ENCODE measurements around the gene UHRF1. TPM values are rescaled to one million over a fixed set of nuclear protein-coding genes. Genes with fewer than 3 reads are reported as not detected.
"Not testable (repeated sequence)": the region's sequence is repeated elsewhere in the genome, so short reads cannot be mapped to it uniquely, and the experiment has no call there.

The UHRF1 gene
- total RNA-seq, 1 experiment from 2014 or later: 5.3 TPM

DNA sequence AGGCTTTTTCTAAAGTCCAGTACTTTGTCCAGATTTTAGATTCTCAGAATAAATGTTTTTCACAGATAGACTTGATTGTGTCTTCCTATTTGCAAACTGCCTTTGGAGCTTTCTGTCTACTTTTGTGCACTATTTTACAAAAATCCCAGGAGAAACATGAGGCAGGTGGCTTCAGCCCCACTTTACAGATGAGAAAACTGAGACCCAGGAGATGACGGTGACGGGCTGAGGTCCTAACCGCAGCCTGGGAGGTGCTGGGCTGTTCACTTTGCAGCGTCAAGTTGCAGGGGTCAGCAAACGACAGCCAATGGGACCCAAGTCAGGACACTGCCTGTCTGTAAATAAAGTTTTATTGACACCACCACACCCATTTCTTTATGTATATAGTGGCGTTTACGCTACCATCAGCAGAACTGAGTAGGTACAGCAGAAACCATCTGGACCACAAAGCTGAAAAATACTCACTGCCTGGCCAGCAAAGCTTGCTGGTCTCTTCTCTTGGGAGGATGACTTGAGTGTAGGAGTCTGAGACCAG lies 52.9 kb downstream of the UHRF1 start:
- DNase-seq (ENCODE audit: low read depth, low spot score): no peak
- in situ Hi-C loops (cut with HindIII; ENCODE audit: low pct_unique_long_range_greater_than_20kb, low sequenced_read_pairs): no loop called here

DNA sequence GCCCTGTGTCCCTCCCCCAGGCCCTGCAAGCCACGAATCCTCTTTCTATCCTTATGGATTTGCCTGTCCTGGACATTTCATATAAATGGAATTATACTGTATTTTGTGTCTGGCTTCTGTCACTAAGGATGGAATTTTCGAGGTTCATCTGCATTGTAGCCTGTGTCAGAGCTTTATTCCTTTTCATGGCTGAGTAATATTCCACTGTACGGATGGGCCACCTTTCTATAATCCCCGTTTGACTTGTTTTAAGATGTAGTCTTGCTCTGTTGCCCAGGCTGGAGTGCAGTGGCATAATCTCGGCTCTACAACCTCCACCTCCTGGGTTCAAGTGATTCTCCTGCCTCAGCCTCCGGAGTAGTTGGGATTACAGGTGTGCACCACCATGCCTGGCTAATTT lies 55.8 kb downstream of the UHRF1 start:
- no peak for DNase-seq (ENCODE audit: low read depth, low spot score)
- in situ Hi-C loops (cut with HindIII; ENCODE audit: low pct_unique_long_range_greater_than_20kb, low sequenced_read_pairs): no loop called here

DNA sequence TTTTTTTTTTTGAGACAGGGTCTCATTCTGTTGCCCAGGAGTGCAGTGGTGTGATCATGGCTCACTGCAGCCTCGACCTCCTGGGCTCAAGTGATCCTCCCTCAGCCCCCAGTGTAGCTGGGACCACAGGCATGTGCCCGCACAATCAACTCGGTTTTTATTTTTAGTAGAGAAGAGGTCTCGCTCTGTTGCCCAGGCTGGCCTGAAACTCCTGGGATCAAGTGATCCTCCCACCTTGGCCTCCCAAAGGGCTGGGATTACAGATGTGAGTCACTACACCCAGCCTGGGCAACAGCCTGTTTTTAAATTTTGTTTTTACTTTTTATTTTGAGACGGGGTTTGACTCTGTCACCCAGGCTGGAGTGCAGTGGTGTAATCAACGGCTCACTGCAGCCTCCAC lies 57.3 kb downstream of the UHRF1 start:
- in situ Hi-C loops (cut with HindIII; ENCODE audit: low pct_unique_long_range_greater_than_20kb, low sequenced_read_pairs): no loop called here
- peak; percentile 34 for DNase-seq (ENCODE audit: low read depth, low spot score)

GRCh38 chr19:4967738-4968461 lies 58.6 kb downstream of the UHRF1 start:
- in situ Hi-C loops (cut with HindIII; ENCODE audit: low pct_unique_long_range_greater_than_20kb, low sequenced_read_pairs): no loop called here
- peak; percentile 19 for DNase-seq (ENCODE audit: low read depth, low spot score)

DNA sequence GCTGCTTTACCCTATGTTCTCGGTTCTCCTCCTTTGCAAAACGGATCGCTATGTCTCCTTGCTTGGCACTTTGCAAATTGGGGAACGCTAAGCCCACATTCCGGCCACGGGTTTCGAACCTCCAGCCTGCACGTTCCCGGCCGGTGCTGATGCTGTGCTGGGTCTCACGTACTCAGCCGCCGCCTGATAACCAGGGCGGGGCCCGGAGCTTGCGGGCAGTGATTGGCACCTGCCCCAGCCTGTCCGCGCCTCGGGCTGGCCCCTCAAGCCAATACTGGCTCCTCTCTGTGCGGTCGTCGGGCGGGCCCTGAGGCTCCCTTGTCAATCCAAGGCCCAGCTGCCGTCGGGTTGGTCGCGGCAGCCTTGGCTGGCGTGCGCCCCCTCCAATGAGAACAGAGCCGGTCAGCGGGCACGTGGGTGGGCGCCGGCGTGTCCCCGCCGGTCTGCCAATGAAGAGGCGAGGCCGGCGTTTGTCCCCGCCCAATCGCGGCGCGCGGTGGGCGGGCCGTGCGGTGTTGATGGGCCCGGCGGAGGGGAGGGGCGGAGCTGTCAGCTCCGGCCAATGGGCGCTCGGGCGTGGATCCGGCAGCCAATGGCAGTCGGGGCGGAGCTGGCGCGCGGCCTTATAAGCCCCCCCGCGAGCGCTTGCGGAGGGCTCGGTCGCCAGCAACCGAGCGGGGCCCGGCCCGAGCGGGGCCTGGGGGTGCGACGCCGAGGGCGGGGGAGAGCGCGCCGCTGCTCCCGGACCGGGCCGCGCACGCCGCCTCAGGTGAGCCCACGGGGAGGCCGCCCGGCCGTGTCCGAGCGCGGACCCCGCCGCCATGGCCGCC lies 59.4 kb downstream of the UHRF1 start, which contains the start of gene KDM4B:
KDM4B (plus strand) TSS at position 652 of the 830 bp plus-strand sequence. CDS start 63,778 bp downstream, outside the sequence.
- DNase-seq (ENCODE audit: low read depth, low spot score): peak; percentile 97
- in situ Hi-C loops (cut with HindIII; ENCODE audit: low pct_unique_long_range_greater_than_20kb, low sequenced_read_pairs): no loop called here

DNA sequence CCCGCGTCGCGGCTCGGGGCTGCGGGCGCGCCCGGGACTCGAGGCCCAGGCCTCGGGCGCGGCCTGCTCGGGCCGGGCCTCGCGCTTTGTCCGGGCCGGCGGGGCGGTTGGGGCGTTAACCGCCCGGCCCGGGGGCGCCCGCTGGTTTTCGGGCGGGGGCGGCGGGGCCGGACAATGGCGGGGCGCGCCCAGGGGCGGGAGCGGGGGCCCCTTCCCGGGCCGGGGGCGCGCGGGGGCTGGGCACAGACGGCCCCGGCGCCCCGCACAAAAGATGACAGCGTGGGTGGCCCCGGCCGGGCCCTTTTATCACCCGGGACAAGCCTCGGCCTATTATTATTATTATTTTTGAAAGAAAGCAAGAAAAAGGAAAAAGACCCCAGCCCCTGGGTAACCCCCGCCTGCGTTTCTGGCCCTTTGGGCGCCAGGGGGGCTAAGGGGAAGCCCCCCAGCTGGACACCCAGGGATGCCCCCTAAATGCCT lies 60.0 kb downstream of the UHRF1 start:
- no peak for DNase-seq (ENCODE audit: low read depth, low spot score)
- in situ Hi-C loops (cut with HindIII; ENCODE audit: low pct_unique_long_range_greater_than_20kb, low sequenced_read_pairs): no loop called here

- in situ Hi-C loops (cut with HindIII; ENCODE audit: low pct_unique_long_range_greater_than_20kb, low sequenced_read_pairs): no loop called here
Observed at GRCh38 chr19:4969772-4970531, 60.7 kb downstream of the UHRF1 start.

GRCh38 chr19:4970558-4971423 lies 61.5 kb downstream of the UHRF1 start:
- no peak for DNase-seq (ENCODE audit: low read depth, low spot score)
- in situ Hi-C loops (cut with HindIII; ENCODE audit: low pct_unique_long_range_greater_than_20kb, low sequenced_read_pairs): no loop called here

More at GRCh38 chr19:4969772-4970531, 60.7 kb downstream of the UHRF1 start:
- DNase-seq (ENCODE audit: low read depth, low spot score): no peak

- DNase-seq (ENCODE audit: low read depth, low spot score): no peak
- in situ Hi-C loops (cut with HindIII; ENCODE audit: low pct_unique_long_range_greater_than_20kb, low sequenced_read_pairs): no loop called here
Observed at GRCh38 chr19:4971424-4971793, 62.1 kb downstream of the UHRF1 start.

GRCh38 chr19:4971816-4972495 lies 62.7 kb downstream of the UHRF1 start:
- in situ Hi-C loops (cut with HindIII; ENCODE audit: low pct_unique_long_range_greater_than_20kb, low sequenced_read_pairs): no loop called here

GRCh38 chr19:4972509-4973230 lies 63.4 kb downstream of the UHRF1 start:
- DNase-seq (ENCODE audit: low read depth, low spot score): no peak
- in situ Hi-C loops (cut with HindIII; ENCODE audit: low pct_unique_long_range_greater_than_20kb, low sequenced_read_pairs): no loop called here

More at GRCh38 chr19:4971816-4972495, 62.7 kb downstream of the UHRF1 start:
- no peak for DNase-seq (ENCODE audit: low read depth, low spot score)

- in situ Hi-C loops (cut with HindIII; ENCODE audit: low pct_unique_long_range_greater_than_20kb, low sequenced_read_pairs): no loop called here
- no peak for DNase-seq (ENCODE audit: low read depth, low spot score)
Observed at GRCh38 chr19:4974880-4975469, 65.7 kb downstream of the UHRF1 start.

GRCh38 chr19:4975601-4976000 lies 66.3 kb downstream of the UHRF1 start:
- in situ Hi-C loops (cut with HindIII; ENCODE audit: low pct_unique_long_range_greater_than_20kb, low sequenced_read_pairs); DNase-seq (ENCODE audit: low read depth, low spot score): not testable (repeated sequence)

DNA sequence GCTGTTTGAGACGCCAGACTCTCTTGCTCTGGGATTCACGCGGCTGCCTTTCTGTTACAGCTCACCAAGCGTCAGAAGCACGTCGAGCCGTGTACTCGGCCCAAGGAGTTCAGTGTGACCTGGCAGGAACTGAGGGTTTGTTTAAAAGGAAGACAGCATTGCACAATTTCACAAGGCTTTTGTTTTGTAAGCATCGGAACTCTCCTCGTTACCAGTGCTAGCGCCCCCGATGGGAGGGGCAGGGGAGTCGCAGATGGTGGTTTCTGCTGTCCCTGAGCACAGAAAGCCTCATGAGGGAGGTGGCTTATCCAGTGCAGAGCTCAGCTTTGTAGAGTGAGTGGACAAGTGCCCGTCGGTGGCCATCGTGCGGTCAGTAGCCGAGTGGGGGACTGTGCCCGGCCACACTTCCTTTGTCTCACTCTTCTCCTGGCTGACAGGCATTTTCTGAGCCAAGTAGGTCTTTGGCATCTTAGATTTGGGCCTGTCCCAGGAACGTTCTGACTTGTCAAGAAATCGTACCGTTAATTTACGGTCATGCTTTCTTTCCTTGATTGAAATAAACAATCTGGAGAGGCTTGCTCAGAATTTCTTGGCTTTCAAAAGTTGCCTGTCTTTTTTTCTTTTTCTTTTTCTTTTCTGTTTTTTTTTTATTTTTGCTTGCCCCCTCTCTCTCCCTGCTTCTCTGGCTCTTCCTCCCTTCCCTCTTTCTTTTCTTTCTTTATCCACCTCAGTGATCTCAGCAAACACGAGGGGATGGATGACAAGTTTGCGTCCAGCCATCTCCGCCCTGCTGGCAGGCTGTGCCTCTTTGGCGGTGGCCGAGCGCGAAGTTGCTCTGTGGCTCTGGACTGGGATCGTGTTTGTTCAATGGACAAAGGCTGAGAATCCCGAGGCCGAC lies 67.3 kb downstream of the UHRF1 start:
- in situ Hi-C loops (cut with HindIII; ENCODE audit: low pct_unique_long_range_greater_than_20kb, low sequenced_read_pairs): no loop called here
- peak; percentile 32 for DNase-seq (ENCODE audit: low read depth, low spot score)

Measured in SK-MEL-5 (cell line).